C4-2B (cell line): ENCODE data around the gene RABEP2.
"Not testable (repeated sequence)": the region's sequence is repeated elsewhere in the genome, so short reads cannot be mapped to it uniquely, and the experiment has no call there.

Experiments used
- H3K27ac ChIP-seq: fragments of 450-650 bp; 2 replicates; pipeline ENCODE4 v1.5.1; 2017
- ZFX ChIP-seq: fragments of 450-650 bp; IDR thresholded peaks from 2 replicates; pipeline ENCODE4 v1.6.1; 2017
- TF ChIP-seq, protein P1 (sequence below): fragments of 450-650 bp; conservative IDR thresholded peaks from 2 replicates; pipeline ENCODE4 v1.5.1; 2017; ENCODE audit warnings: mild to moderate bottlenecking

RABEP2 gene

GRCh38 chr16:28872952-28873351 lies 52.1 kb downstream of the RABEP2 start:
- TF ChIP-seq, protein P1, sequence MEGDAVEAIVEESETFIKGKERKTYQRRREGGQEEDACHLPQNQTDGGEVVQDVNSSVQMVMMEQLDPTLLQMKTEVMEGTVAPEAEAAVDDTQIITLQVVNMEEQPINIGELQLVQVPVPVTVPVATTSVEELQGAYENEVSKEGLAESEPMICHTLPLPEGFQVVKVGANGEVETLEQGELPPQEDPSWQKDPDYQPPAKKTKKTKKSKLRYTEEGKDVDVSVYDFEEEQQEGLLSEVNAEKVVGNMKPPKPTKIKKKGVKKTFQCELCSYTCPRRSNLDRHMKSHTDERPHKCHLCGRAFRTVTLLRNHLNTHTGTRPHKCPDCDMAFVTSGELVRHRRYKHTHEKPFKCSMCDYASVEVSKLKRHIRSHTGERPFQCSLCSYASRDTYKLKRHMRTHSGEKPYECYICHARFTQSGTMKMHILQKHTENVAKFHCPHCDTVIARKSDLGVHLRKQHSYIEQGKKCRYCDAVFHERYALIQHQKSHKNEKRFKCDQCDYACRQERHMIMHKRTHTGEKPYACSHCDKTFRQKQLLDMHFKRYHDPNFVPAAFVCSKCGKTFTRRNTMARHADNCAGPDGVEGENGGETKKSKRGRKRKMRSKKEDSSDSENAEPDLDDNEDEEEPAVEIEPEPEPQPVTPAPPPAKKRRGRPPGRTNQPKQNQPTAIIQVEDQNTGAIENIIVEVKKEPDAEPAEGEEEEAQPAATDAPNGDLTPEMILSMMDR = no peak
- TF ChIP-seq ZFX = no peak
- no peak overlapping the region for H3K27ac ChIP-seq

DNA sequence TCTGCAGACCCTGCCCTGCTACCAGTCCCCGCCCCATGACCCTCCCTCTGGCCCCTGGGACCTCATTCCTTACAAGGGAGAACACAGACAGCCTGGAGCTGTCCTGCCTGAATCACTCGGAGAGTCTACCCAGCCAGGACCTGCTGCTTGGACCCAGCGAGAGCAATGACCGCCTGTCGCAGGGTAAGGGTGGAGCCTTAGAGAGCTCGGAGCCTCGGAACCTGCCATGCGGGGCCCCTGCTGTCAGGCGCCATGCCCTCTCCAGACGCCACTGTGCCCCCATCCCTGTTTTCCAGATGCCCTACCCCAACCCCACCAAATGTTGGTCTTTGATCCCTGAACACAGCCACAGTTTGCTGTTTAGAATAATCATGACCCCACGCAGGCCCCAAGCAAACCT lies 55.8 kb downstream of the RABEP2 start:
- TF ChIP-seq, protein P1 = no peak
- no peak for TF ChIP-seq ZFX

DNA sequence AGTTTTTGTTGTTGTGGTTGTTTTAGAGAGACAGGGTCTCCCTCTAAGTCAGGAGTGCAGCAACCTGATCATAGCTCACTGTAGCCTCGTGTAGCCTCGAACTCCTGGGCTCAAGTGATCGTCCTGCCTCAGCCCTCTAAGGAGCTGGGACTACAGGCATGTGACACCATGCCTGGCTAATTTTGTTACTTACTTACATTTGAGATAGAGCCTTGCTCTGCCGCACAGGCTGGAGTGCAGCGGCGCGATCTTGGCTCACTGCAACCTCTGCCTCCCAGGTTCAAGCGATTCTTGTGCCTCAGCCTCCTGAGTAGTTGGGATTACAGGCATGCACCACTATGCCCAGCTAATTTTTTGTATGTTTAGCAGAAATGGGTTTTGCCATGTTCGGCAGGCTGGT lies 57.4 kb downstream of the RABEP2 start:
- not testable (repeated sequence) for H3K27ac ChIP-seq

More for the DNA sequence above, 55.8 kb downstream of the RABEP2 start:
- no peak overlapping the region for H3K27ac ChIP-seq

DNA sequence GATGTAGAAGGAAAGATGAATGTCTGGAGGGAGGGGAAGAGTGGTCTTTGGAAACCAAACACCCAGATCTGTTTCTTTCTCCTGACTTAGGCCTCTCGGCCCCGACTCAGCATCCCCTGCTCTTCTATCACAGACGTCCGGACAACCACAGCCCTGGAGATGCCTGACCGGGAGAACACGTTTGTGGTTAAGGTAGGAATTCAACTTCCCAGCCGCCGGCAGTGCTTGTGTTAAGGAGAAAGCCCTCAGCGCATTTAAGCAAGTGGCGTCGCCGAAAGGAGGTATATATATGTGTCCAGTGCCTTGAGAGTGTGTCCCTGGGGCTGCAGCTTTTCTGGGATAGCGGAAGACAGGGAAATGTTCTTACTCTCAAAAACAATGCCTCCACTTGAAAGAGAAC lies 57.8 kb downstream of the RABEP2 start:
- H3K27ac ChIP-seq = no peak overlapping the region
- no peak for TF ChIP-seq ZFX
- TF ChIP-seq, protein P1 = no peak

DNA sequence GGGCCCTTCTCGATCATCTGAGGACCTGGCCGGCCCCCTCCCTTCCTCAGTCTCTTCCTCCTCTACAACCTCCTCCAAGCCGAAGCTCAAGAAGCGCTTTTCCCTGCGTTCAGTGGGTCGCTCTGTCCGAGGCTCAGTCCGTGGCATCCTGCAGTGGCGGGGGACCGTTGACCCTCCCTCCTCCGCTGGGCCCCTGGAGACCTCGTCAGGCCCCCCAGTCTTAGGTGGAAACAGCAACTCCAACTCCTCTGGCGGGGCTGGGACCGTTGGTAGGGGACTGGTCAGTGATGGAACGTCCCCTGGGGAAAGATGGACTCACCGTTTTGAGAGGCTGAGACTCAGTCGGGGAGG lies 58.6 kb downstream of the RABEP2 start:
- TF ChIP-seq ZFX = no peak
- TF ChIP-seq, protein P1 = no peak
- H3K27ac ChIP-seq = no peak overlapping the region

DNA sequence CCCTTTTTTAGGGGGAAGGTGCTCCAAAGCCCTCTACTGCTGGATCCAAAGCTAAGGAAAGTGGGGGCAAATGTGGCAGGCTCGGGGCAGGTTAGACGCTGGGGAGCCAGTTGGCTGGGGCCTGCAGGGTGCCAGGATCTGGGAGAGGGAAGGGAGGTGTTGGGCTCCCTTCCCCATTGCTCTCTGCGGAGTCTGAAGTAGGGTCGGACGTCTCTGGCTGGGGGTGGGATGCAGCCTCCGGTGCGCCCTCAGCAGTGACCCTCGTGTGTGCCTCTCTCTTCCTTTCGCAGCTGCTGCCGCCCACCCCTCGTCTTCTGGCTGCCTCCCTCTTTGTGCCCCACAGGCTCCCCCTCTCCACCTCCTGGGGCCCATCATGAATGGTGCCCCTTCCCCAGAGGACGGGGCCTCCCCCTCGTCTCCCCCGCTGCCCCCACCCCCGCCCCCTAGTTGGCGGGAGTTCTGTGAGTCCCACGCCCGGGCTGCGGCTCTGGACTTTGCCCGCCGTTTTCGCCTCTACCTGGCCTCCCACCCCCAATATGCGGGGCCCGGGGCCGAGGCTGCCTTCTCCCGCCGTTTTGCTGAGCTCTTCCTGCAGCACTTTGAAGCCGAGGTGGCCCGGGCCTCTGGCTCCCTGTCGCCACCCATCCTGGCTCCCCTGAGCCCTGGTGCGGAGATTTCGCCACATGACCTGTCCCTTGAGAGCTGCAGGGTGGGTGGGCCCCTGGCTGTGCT lies 59.1 kb downstream of the RABEP2 start:
- H3K27ac ChIP-seq = no peak overlapping the region
- no peak for TF ChIP-seq ZFX
- TF ChIP-seq, protein P1 = no peak

GRCh38 chr16:28865001-28865688 lies 59.9 kb downstream of the RABEP2 start:
- no peak overlapping the region; the same call in 1 of the 2 replicates for H3K27ac ChIP-seq
- TF ChIP-seq, protein P1 = no peak
- no peak for TF ChIP-seq ZFX
